Suprapubic skin (tissue), 3 donors: Measurements from ENCODE around the gene MBNL2.

ENCODE experiments used
- CTCF ChIP-seq, 2 donors: fragments of 200-600 bp in 1 of 2; fragments of 450-650 bp in 1 of 2; sonication (generic) in 1 of 2; IDR thresholded peaks; one replicate each; pipeline ENCODE4 v1.5.1; 2016 to 2019; ENCODE audit warnings: antibody characterized with exemption in 2 of 2, mild to moderate bottlenecking in 1 of 2, moderate library complexity in 1 of 2
- EP300 ChIP-seq: sonication (generic); formaldehyde crosslinking; IDR thresholded peaks from one replicate; pipeline ENCODE4 v1.6.1; 2017; ENCODE audit warnings: antibody characterized with exemption
- POLR2A ChIP-seq, 2 donors: fragments of 450-650 bp; IDR thresholded peaks; one replicate each; pipeline ENCODE4 v1.6.1; 2017; ENCODE audit warnings: antibody characterized with exemption in 2 of 2, mild to moderate bottlenecking in 2 of 2, moderate library complexity in 2 of 2

- TF ChIP-seq POLR2A (IDR thresholded peaks at IDR 0.05) (peak; percentile 61 to 72), CTCF (IDR thresholded peaks at IDR 0.05) (no peak), EP300 (no peak)
These were observed 211.7 kb downstream of the MBNL2 start, which contains the start of gene RAP2A for GRCh38 chr13:97433727-97434396.
